Loucy (cell line): ENCODE data around the gene P2RY2.

ENCODE experiments used
- EZH2phosphoT487 ChIP-seq: fragments of 200-600 bp; IDR thresholded peaks from 2 replicates; pipeline ENCODE4 v1.6.1; 2018; ENCODE audit warnings: antibody characterized with exemption, mild to moderate bottlenecking, moderate library complexity, borderline replicate concordance
- TF ChIP-seq, protein P1 (sequence below): fragments of 200-600 bp; sonication (generic); conservative IDR thresholded peaks from 2 replicates; pipeline ENCODE4 v1.5.1; 2014; ENCODE audit warnings: mild to moderate bottlenecking, antibody characterized with exemption, low read length

DNA sequence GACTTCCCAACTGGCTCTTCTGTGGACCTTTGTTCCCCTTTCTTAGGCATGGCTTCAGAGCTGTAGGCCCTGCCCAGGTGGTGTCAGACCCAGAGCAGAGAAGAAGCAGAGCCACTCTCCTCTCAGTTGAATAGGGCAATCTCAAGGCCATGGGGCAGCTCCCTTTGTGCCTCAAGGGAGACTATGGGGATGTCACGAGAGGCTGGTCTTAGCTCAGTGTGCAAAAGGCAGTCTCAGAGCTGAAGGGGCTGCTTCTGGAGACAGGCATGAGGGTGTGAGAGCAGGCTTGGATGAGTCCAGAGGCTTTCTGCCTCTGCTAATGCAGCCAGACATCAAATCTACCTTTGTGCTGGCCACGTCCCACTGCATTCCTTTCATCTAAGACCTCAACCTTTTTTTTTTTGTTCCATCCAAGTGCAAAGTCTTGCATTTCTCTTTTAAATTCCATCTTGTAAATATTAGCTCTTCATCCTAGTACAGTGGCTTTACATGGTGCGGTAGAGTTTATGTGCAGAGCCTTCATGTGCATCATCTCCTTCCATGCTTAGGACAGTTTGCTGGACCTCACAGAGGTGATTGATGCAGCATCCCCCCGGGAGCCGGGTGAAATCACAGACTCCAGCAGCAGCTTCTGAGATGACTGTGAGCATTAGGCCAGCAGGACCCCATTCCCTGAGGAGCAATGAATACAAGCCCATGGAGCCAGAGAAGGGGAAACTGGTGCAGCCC, 41.8 kb upstream of the P2RY2 start:
- TF ChIP-seq, protein P1, sequence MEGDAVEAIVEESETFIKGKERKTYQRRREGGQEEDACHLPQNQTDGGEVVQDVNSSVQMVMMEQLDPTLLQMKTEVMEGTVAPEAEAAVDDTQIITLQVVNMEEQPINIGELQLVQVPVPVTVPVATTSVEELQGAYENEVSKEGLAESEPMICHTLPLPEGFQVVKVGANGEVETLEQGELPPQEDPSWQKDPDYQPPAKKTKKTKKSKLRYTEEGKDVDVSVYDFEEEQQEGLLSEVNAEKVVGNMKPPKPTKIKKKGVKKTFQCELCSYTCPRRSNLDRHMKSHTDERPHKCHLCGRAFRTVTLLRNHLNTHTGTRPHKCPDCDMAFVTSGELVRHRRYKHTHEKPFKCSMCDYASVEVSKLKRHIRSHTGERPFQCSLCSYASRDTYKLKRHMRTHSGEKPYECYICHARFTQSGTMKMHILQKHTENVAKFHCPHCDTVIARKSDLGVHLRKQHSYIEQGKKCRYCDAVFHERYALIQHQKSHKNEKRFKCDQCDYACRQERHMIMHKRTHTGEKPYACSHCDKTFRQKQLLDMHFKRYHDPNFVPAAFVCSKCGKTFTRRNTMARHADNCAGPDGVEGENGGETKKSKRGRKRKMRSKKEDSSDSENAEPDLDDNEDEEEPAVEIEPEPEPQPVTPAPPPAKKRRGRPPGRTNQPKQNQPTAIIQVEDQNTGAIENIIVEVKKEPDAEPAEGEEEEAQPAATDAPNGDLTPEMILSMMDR = no peak
- TF ChIP-seq EZH2phosphoT487 = no peak
